ENCODE measurements around the gene MPI. TPM values are rescaled to one million over a fixed set of nuclear protein-coding genes. Genes with fewer than 3 reads are reported as not detected.

Gene MPI
- total and polyA plus RNA-seq, 2 of the 8 experiments (the other 6 are each of a cell fraction or from before 2014, with no cell fraction given): 31.0 to 74.8 TPM

GRCh38 chr15:74851960-74852359 lies 37.9 kb upstream of the MPI start:
- 93% methylated on average over 7 of the region's 7 CpGs; no CpG with 5 or more reads in 1 of the 2 experiments for WGBS, 2 experiments (ENCODE audit: extremely low coverage in 1 of 2, insufficient coverage in 1 of 2, insufficient read length in 1 of 2, insufficient replicate concordance in 2 of 2, low coverage in 1 of 2, low lambda C conversion rate in 2 of 2, missing lambda C conversion rate in 1 of 2)
- Histone ChIP-seq H3K79me2 (ENCODE audit: control insufficient read depth in 1 of 2, insufficient read depth in 2 of 2, low read length in 2 of 2) (no peaks in the 10 kb centered on the region), H3K9ac (replicated peaks in 1 of 4; ENCODE audit: extremely low read depth in 1 of 4, low read depth in 3 of 4, low read length in 3 of 4) (no peak overlapping the region)

More at GRCh38 chr15:74851960-74852359, 37.9 kb upstream of the MPI start:
- Histone ChIP-seq H2BK20ac (ENCODE audit: low read length) (no peak overlapping the region), H3K9me3 (ENCODE audit: insufficient read depth in 2 of 2, low read depth in 1 of 2, low read length in 1 of 2) (no peaks in the 10 kb centered on the region), H2BK5ac (ENCODE audit: low read depth, low read length) (no peak overlapping the region), H3K27me3 (replicated peaks in 1 of 4; ENCODE audit: control insufficient read depth in 3 of 4, extremely low read depth in 1 of 4, insufficient read depth in 3 of 4, low read length in 3 of 4) (no peaks in the 10 kb centered on the region), H2BK15ac (ENCODE audit: low read length) (no peak overlapping the region), H2BK120ac (replicated peaks; ENCODE audit: low read depth, low read length) (no peak overlapping the region), H3K4ac (replicated peaks; ENCODE audit: insufficient read length, low read depth, low read length) (no peak overlapping the region), H3K4me3 (ENCODE audit: extremely low read depth in 1 of 4, insufficient read depth in 2 of 4, low read depth in 3 of 4, low read length in 4 of 4) (no peak overlapping the region), H3K79me1 (ENCODE audit: low read depth, low read length) (no peaks in the 10 kb centered on the region; the same call in 1 of the 2 replicates), H4K8ac (ENCODE audit: extremely low read depth, insufficient read depth, low read length) (no peak overlapping the region), H4K5ac (ENCODE audit: insufficient read length, low read depth, low read length) (no peak overlapping the region), H3K4me1 (replicated peaks in 1 of 4; ENCODE audit: control insufficient read depth in 3 of 4, insufficient read depth in 4 of 4, low read length in 3 of 4) (peaks cover 0 to 1% (median 0%) of the 10 kb centered on the region in 4 experiments; a peak in 1 of 7 replicates), H3K23ac (ENCODE audit: insufficient read length) (no peak overlapping the region), H3K14ac (ENCODE audit: insufficient read length) (no peak overlapping the region), H3K27ac (ENCODE audit: low read depth, low read length) (no peak overlapping the region), H2BK12ac (ENCODE audit: low read depth, low read length) (no peak overlapping the region), H3K18ac (ENCODE audit: extremely low read depth, low read length) (no peak overlapping the region), H4K20me1 (replicated peaks in 1 of 2; ENCODE audit: control insufficient read depth in 1 of 2, insufficient read depth in 2 of 2, low read length in 2 of 2) (peaks cover 0 to 6% of the 10 kb centered on the region in 2 experiments), H3K36me3 (ENCODE audit: control insufficient read depth in 2 of 4, insufficient read depth in 4 of 4, low read length in 3 of 4) (peaks cover 4 to 27% (median 15%) of the 10 kb centered on the region in 4 experiments; a peak in 6 of 8 replicates), H3K56ac (replicated peaks; ENCODE audit: insufficient read length, low read depth, low read length) (no peak overlapping the region), H3K23me2 (ENCODE audit: low read depth, low read length) (no peaks in the 10 kb centered on the region), H4K91ac (replicated peaks; ENCODE audit: insufficient read length, low read length) (no peak overlapping the region), H3K4me2 (ENCODE audit: insufficient read depth in 1 of 2, low read depth in 2 of 2, low read length in 2 of 2) (no peak overlapping the region), H2AFZ (ENCODE audit: low read length) (no peak overlapping the region), H2AK5ac (ENCODE audit: low read depth, low read length) (no peak overlapping the region)
- CTCF ChIA-PET (ENCODE audit: partially characterized antibody): interaction anchor here (0.6 to 2.0 kb wide), 6 partner anchors 12 to 752 kb away, joined by 3 to 9 read pairs (median 4); no protein-coding TSS in a partner anchor
- TF ChIP-seq RNF2 (IDR thresholded peaks at IDR 0.05; ENCODE audit: borderline replicate concordance, low read depth, low read length, missing control alignments, poor library complexity, severe bottlenecking) (no peak), GABPA (IDR thresholded peaks at IDR 0.05; ENCODE audit: borderline replicate concordance, insufficient read depth, low read length) (no peak), RFX5 (IDR thresholded peaks at IDR 0.05; ENCODE audit: borderline replicate concordance, low read depth, low read length) (no peak)
- no peak for DNase-seq (ENCODE audit: low read depth in 1 of 2, low spot score in 2 of 2)
- no peak for FAIRE-seq
- POLR2A ChIA-PET (ENCODE audit: partially characterized antibody): interaction anchor here (0.5 to 1.1 kb wide), 2 partner anchors 38 to 202 kb away, joined by 3 to 4 read pairs; partner anchors contain the start of gene MPI
